HG02981 (cell line): ENCODE measurements around the gene CACNB4.
A peak's percentile ranks its signal among the peaks of the same experiment; 100 is the strongest.

Experiments
- ATAC-seq: cut with Tn5 transposase; IDR thresholded peaks from one replicate; pipeline ENCODE4 v1.9.1; 2021; ENCODE audit warnings: mild to moderate bottlenecking, moderate library complexity; ENCODE audit not compliant: unreplicated experiment

CACNB4 gene

GRCh38 chr2:152054593-152054992, 44.3 kb downstream of the CACNB4 start:
- no peak for ATAC-seq

- peak; percentile 30 for ATAC-seq
These were observed 47.4 kb downstream of the CACNB4 start for GRCh38 chr2:152051436-152051835.

- ATAC-seq = no peak
These were observed 47.9 kb downstream of the CACNB4 start for GRCh38 chr2:152050915-152051314.

GRCh38 chr2:152050341-152050740, 48.5 kb downstream of the CACNB4 start:
- no peak for ATAC-seq

- no peak for ATAC-seq
These were observed 49.3 kb downstream of the CACNB4 start for GRCh38 chr2:152049541-152049940.

GRCh38 chr2:152047824-152048471, 50.9 kb downstream of the CACNB4 start:
- ATAC-seq = no peak

- peak; percentile 68 for ATAC-seq
These were observed 51.9 kb downstream of the CACNB4 start for GRCh38 chr2:152046940-152047339.

- no peak for ATAC-seq
These were observed 55.9 kb downstream of the CACNB4 start for GRCh38 chr2:152042636-152043615.

- no peak for ATAC-seq
These were observed 60.3 kb downstream of the CACNB4 start for GRCh38 chr2:152038441-152038958.

- ATAC-seq = no peak
These were observed 61.0 kb downstream of the CACNB4 start for GRCh38 chr2:152037743-152038435.

- peak; percentile 93 for ATAC-seq
These were observed 62.0 kb downstream of the CACNB4 start for GRCh38 chr2:152036611-152037469.

GRCh38 chr2:152034257-152034801, 64.5 kb downstream of the CACNB4 start:
- ATAC-seq = no peak

GRCh38 chr2:152033011-152033925, 65.6 kb downstream of the CACNB4 start:
- no peak for ATAC-seq

GRCh38 chr2:152031747-152032306, 67.0 kb downstream of the CACNB4 start:
- ATAC-seq = no peak

- ATAC-seq = peak; percentile 60
These were observed 68.1 kb downstream of the CACNB4 start for GRCh38 chr2:152030596-152031328.

- no peak for ATAC-seq
These were observed 70.5 kb downstream of the CACNB4 start for GRCh38 chr2:152028182-152028862.

- ATAC-seq = peak; percentile 92
These were observed 73.1 kb downstream of the CACNB4 start for GRCh38 chr2:152025678-152026287.
